OCI-LY1 (cell line): ENCODE data around the gene METTL4.

Experiments used
- H2AFZ ChIP-seq: fragments of 200-600 bp; sonication (generic), shearing (Covaris generic); 2 replicates; pipeline ENCODE4 v1.6.0; 2014; ENCODE audit warnings: antibody characterized with exemption, mild to moderate bottlenecking, low read length
- H3F3A ChIP-seq: fragments of 200-600 bp; sonication (generic), shearing (Covaris generic); 2 replicates; pipeline ENCODE4 v1.6.0; 2014; ENCODE audit warnings: mild to moderate bottlenecking, antibody characterized with exemption, low read length, moderate library complexity; ENCODE audit not compliant: insufficient read depth
- H3K27ac ChIP-seq: fragments of 200-600 bp; sonication (generic); 2 replicates; pipeline ENCODE4 v1.5.1; 2014; ENCODE audit warnings: low read length, mixed run types, mild to moderate bottlenecking, low read depth; ENCODE audit not compliant: poor library complexity, severe bottlenecking
- H3K27me3 ChIP-seq: fragments of 200-600 bp; sonication (generic); 2 replicates; pipeline ENCODE4 v1.6.0; 2014; ENCODE audit warnings: antibody characterized with exemption, mild to moderate bottlenecking, low read length, moderate library complexity; ENCODE audit not compliant: insufficient read depth
- H3K36me3 ChIP-seq: fragments of 200-600 bp; sonication (generic); 2 replicates; pipeline ENCODE4 v1.6.1; 2014; ENCODE audit warnings: mild to moderate bottlenecking, antibody characterized with exemption, low read length, moderate library complexity, mixed read lengths; ENCODE audit not compliant: insufficient read depth
- H3K4me1 ChIP-seq: fragments of 200-600 bp; sonication (generic); 2 replicates; pipeline ENCODE4 v1.5.1; 2014; ENCODE audit warnings: mild to moderate bottlenecking, low read length, moderate library complexity; ENCODE audit not compliant: insufficient read depth, severe bottlenecking
- H3K4me2 ChIP-seq: fragments of 200-600 bp; sonication (generic), shearing (Covaris generic); 2 replicates; pipeline ENCODE4 v1.6.1; 2014; ENCODE audit warnings: low read length
- H3K4me3 ChIP-seq: fragments of 200-600 bp; sonication (generic); 2 replicates; pipeline ENCODE4 v1.5.1; 2014; ENCODE audit warnings: low read length, low read depth, mild to moderate bottlenecking, mixed read lengths; ENCODE audit not compliant: poor library complexity, severe bottlenecking
- H3K79me2 ChIP-seq: fragments of 200-600 bp; shearing (Covaris generic); 2 replicates; pipeline ENCODE4 v1.6.1; 2016; ENCODE audit warnings: mixed run types, low read length, mixed read lengths; ENCODE audit not compliant: insufficient read depth
- H3K9ac ChIP-seq: fragments of 200-600 bp; sonication (generic), shearing (Covaris generic); 2 replicates; pipeline ENCODE4 v1.6.1; 2014; ENCODE audit warnings: mild to moderate bottlenecking, low read length, mixed read lengths
- H3K9me2 ChIP-seq: fragments of 200-600 bp; sonication (generic), shearing (Covaris generic); 2 replicates; pipeline ENCODE4 v1.6.1; 2014; ENCODE audit warnings: low read depth, mild to moderate bottlenecking, low read length, mixed read lengths
- H3K9me3 ChIP-seq: fragments of 200-600 bp; shearing (Covaris generic); 2 replicates; pipeline ENCODE4 v1.6.1; 2014; ENCODE audit warnings: low read length, mixed read lengths
- H4K20me1 ChIP-seq: fragments of 200-600 bp; sonication (generic), shearing (Covaris generic); 2 replicates; pipeline ENCODE4 v1.6.0; 2016; ENCODE audit warnings: mild to moderate bottlenecking, low read length; ENCODE audit not compliant: insufficient read depth
- CTCF ChIP-seq: fragments of 200-600 bp; sonication (generic), shearing (Covaris generic); IDR thresholded peaks from 2 replicates; pipeline ENCODE4 v1.5.1; 2017; ENCODE audit warnings: mild to moderate bottlenecking, antibody characterized with exemption, low read length, moderate library complexity, mixed read lengths
- EZH2 ChIP-seq: fragments of 200-600 bp; sonication (generic), shearing (Covaris generic); IDR thresholded peaks from 2 replicates; pipeline ENCODE4 v1.8.0; 2017; ENCODE audit warnings: borderline replicate concordance, mixed run types, mild to moderate bottlenecking, antibody characterized with exemption, low read length, moderate library complexity, mixed read lengths

Gene METTL4

GRCh38 chr18:2502880-2503279 is 68.4 kb downstream of the METTL4 start:
- no peaks in the 10 kb centered on the region for H3F3A ChIP-seq
- H3K9me2 ChIP-seq, result no peaks in the 10 kb centered on the region
- no peak overlapping the region for H3K4me3 ChIP-seq
- H3K27me3 ChIP-seq, result no peaks in the 10 kb centered on the region
- H3K4me1 ChIP-seq, result no peaks in the 10 kb centered on the region
- H3K36me3 ChIP-seq, result no peaks in the 10 kb centered on the region
- H3K9me3 ChIP-seq, result no peaks in the 10 kb centered on the region
- no peak overlapping the region for H3K4me2 ChIP-seq
- no peaks in the 10 kb centered on the region for H3K79me2 ChIP-seq
- no peaks in the 10 kb centered on the region for H4K20me1 ChIP-seq
- H3K27ac ChIP-seq, result no peak overlapping the region
- no peak overlapping the region for H3K9ac ChIP-seq
- no peak overlapping the region for H2AFZ ChIP-seq
- TF ChIP-seq EZH2, result no peak
- no peak for TF ChIP-seq CTCF

GRCh38 chr18:2502394-2502793 is 68.9 kb downstream of the METTL4 start:
- Histone ChIP-seq H2AFZ (no peak overlapping the region), H3K4me1 (no peaks in the 10 kb centered on the region), H3K9me3 (no peaks in the 10 kb centered on the region), H3K9ac (no peak overlapping the region), H3K4me3 (no peak overlapping the region), H3F3A (no peaks in the 10 kb centered on the region), H3K36me3 (no peaks in the 10 kb centered on the region), H3K79me2 (no peaks in the 10 kb centered on the region), H4K20me1 (no peaks in the 10 kb centered on the region), H3K9me2 (no peaks in the 10 kb centered on the region), H3K27me3 (no peaks in the 10 kb centered on the region), H3K27ac (no peak overlapping the region), H3K4me2 (no peak overlapping the region)
- TF ChIP-seq CTCF (no peak), EZH2 (no peak)

GRCh38 chr18:2497797-2498196 is 73.5 kb downstream of the METTL4 start:
- no peaks in the 10 kb centered on the region for H3K9me3 ChIP-seq
- no peak overlapping the region for H2AFZ ChIP-seq
- TF ChIP-seq EZH2, result no peak
- TF ChIP-seq CTCF, result no peak
- H3K27me3 ChIP-seq, result no peaks in the 10 kb centered on the region
- H3K27ac ChIP-seq, result no peak overlapping the region
- no peaks in the 10 kb centered on the region for H3K4me1 ChIP-seq
- no peak overlapping the region for H3K9ac ChIP-seq
- H3K79me2 ChIP-seq, result no peaks in the 10 kb centered on the region
- H3K4me3 ChIP-seq, result no peak overlapping the region
- H3F3A ChIP-seq, result no peaks in the 10 kb centered on the region
- no peaks in the 10 kb centered on the region for H3K9me2 ChIP-seq
- no peak overlapping the region for H3K4me2 ChIP-seq
- H3K36me3 ChIP-seq, result no peaks in the 10 kb centered on the region
- no peaks in the 10 kb centered on the region for H4K20me1 ChIP-seq
